ENCODE measurements around the gene SVEP1. TPM values are rescaled to one million over a fixed set of nuclear protein-coding genes. Genes with fewer than 3 reads are reported as not detected.

Gene SVEP1
- total RNA-seq, 1 experiment from 2014 or later: 21.9 TPM

DNA sequence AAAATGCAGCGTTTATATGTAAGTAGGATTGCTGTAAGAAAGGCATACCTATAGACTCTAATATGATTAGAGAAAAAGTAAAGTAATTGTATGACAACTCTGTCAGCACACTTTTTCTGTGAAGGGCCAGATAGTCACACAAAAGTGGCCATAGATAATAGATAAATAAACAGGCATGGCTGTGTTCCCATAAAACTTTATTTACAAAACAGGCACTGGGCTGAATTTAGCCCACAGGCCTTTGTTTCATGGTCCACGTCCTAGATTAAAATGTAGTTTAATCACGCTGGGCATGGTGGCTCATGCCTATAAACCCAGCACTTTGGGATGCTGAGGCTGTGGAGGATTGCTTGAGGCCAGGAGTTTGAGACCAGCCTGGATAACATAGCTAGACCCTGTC, 233.2 kb downstream of the SVEP1 start:
- no TSS peak for BruUV-seq (replicated peaks)
- peaks cover 4% of the 10 kb centered on the region for H3K36me3 Mint-ChIP-seq (ENCODE audit: insufficient read depth, unreplicated experiment)
- H3K27ac Mint-ChIP-seq (ENCODE audit: low read depth, unreplicated experiment): no peak overlapping the region
- intact Hi-C loops (cut with micrococcal nuclease): no loop called here
- no peak for DNase-seq (ENCODE audit: unreplicated experiment)
- H3K9me3 Mint-ChIP-seq (ENCODE audit: unreplicated experiment): no peaks in the 10 kb centered on the region
- CTCF ChIA-PET: interaction anchor here (0.6 to 0.7 kb wide), 2 partner anchors 8 to 23 kb away, joined by 3 read pairs; partner anchors contain the start of gene TXNDC8
- H3K27me3 Mint-ChIP-seq (ENCODE audit: insufficient read depth, unreplicated experiment): no peaks in the 10 kb centered on the region
- no peak for TF ChIP-seq CTCF (IDR thresholded peaks at IDR 0.05; ENCODE audit: unreplicated experiment)
- H3K4me3 Mint-ChIP-seq (ENCODE audit: unreplicated experiment): no peak overlapping the region
- POLR2A ChIA-PET: no interaction called here
- H3K4me1 Mint-ChIP-seq (ENCODE audit: insufficient read depth, unreplicated experiment): peaks cover 14% of the 10 kb centered on the region

DNA sequence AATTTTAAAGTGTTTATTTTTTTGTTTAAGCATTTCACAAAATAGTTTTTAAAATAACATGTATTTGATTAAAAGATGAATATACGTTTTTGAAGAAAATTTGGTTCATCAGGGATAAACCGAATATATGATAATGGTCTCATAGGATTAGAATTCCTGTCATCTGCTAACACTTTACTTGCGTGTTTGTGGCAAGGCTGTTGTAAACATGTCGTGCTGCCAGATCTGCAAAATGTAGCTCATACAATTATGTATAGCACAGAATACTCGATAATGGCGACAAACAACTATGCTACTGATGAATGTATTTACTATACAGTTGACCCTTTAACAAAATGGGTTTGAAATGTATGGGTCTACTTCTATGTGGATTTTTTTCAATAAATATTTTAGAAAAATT, 234.7 kb downstream of the SVEP1 start:
- BruUV-seq (replicated peaks): no TSS peak
- no peaks in the 10 kb centered on the region for H3K9me3 Mint-ChIP-seq (ENCODE audit: unreplicated experiment)
- POLR2A ChIA-PET: interaction anchor here (0.8 kb wide), 1 partner anchor 88 kb away, joined by 3 read pairs; the partner anchor contains the start of gene TXN
- no peaks in the 10 kb centered on the region for H3K27me3 Mint-ChIP-seq (ENCODE audit: insufficient read depth, unreplicated experiment)
- no peak overlapping the region for H3K27ac Mint-ChIP-seq (ENCODE audit: low read depth, unreplicated experiment)
- H3K36me3 Mint-ChIP-seq (ENCODE audit: insufficient read depth, unreplicated experiment): peaks cover 7% of the 10 kb centered on the region
- no peak for DNase-seq (ENCODE audit: unreplicated experiment)
- intact Hi-C loops (cut with micrococcal nuclease): no loop called here
- no peak for TF ChIP-seq CTCF (IDR thresholded peaks at IDR 0.05; ENCODE audit: unreplicated experiment)
- no peaks in the 10 kb centered on the region for H3K4me1 Mint-ChIP-seq (ENCODE audit: insufficient read depth, unreplicated experiment)
- H3K4me3 Mint-ChIP-seq (ENCODE audit: unreplicated experiment): no peak overlapping the region
- CTCF ChIA-PET: no interaction called here

DNA sequence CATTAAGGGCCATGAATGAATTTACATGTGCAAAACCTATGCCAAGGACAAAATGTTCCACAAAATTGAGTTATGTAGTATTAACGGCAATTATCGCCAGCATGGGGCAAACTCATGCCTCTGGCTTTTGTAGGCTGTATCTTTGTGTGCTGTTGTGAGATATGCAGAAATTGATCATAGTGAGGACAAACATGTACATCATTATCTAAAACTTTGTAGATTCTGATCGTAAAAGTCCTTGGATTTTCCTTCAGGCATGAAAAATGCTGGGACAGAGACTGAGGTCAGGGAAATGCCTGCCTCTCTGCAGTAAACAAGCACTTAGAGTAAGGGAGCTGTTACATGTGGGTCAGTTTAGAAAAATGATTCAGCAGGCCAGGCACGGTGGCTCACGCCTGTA, 236.0 kb downstream of the SVEP1 start:
- DNase-seq (ENCODE audit: unreplicated experiment): no peak
- H3K36me3 Mint-ChIP-seq (ENCODE audit: insufficient read depth, unreplicated experiment): peaks cover 7% of the 10 kb centered on the region
- H3K4me1 Mint-ChIP-seq (ENCODE audit: insufficient read depth, unreplicated experiment): no peaks in the 10 kb centered on the region
- H3K27me3 Mint-ChIP-seq (ENCODE audit: insufficient read depth, unreplicated experiment): no peaks in the 10 kb centered on the region
- no peak for TF ChIP-seq CTCF (IDR thresholded peaks at IDR 0.05; ENCODE audit: unreplicated experiment)
- no peaks in the 10 kb centered on the region for H3K9me3 Mint-ChIP-seq (ENCODE audit: unreplicated experiment)
- CTCF ChIA-PET: no interaction called here
- no peak overlapping the region for H3K4me3 Mint-ChIP-seq (ENCODE audit: unreplicated experiment)
- POLR2A ChIA-PET: no interaction called here
- no peak overlapping the region for H3K27ac Mint-ChIP-seq (ENCODE audit: low read depth, unreplicated experiment)
- no TSS peak for BruUV-seq (replicated peaks)
- intact Hi-C loops (cut with micrococcal nuclease): no loop called here

- no TSS peak for BruUV-seq (replicated peaks)
- Mint-ChIP-seq H3K27me3 (ENCODE audit: insufficient read depth, unreplicated experiment) (no peaks in the 10 kb centered on the region), H3K27ac (ENCODE audit: low read depth, unreplicated experiment) (no peak overlapping the region), H3K4me3 (ENCODE audit: unreplicated experiment) (no peak overlapping the region), H3K4me1 (ENCODE audit: insufficient read depth, unreplicated experiment) (no peaks in the 10 kb centered on the region), H3K36me3 (ENCODE audit: insufficient read depth, unreplicated experiment) (peaks cover 7% of the 10 kb centered on the region), H3K9me3 (ENCODE audit: unreplicated experiment) (no peaks in the 10 kb centered on the region)
- POLR2A ChIA-PET: interaction anchor here (1.2 to 2.1 kb wide), 2 partner anchors 10 to 84 kb away, joined by 5 to 9 read pairs; partner anchors contain the start of gene TXN
- TF ChIP-seq CTCF (IDR thresholded peaks at IDR 0.05; ENCODE audit: unreplicated experiment): peak; percentile 45
- CTCF ChIA-PET: interaction anchor here (0.6 to 1.9 kb wide), 12 partner anchors 10 to 793 kb away, joined by 3 to 9 read pairs (median 3); no protein-coding TSS in a partner anchor
- DNase-seq (ENCODE audit: unreplicated experiment): peak; percentile 24
- intact Hi-C loops (cut with micrococcal nuclease): loop anchor here (1.0 to 2.0 kb wide), 2 partner anchors 86 to 283 kb away; no protein-coding TSS in a partner anchor
Observed at GRCh38 chr9:110340306-110340705, 239.2 kb downstream of the SVEP1 start.

Measured in MCF 10A (cell line).